ENCODE results near the gene SLC22A17. TPM values are rescaled to one million over a fixed set of nuclear protein-coding genes. Genes with fewer than 3 reads are reported as not detected.

SLC22A17 gene
- total RNA-seq, 1 experiment from 2014 or later, result 42.3 TPM

- no peak for ATAC-seq
- no peak overlapping the region for H3K27ac Mint-ChIP-seq
- TF ChIP-seq E2F1 (CRISPR knock-in tag; IDR thresholded peaks at IDR 0.05), result no peak
- TF ChIP-seq ZNF396 (CRISPR knock-in tag; IDR thresholded peaks at IDR 0.05; ENCODE audit: borderline replicate concordance), result no peak
- no peak for TF ChIP-seq ETV6 (CRISPR knock-in tag; IDR thresholded peaks at IDR 0.05)
- ChIA-PET POLR2A (interaction anchor here (0.5 kb wide), 1 partner anchor 91 kb away, joined by 3 read pairs; no protein-coding TSS in a partner anchor), CTCF (interaction anchor here (0.8 to 6.4 kb wide), 9 partner anchors 14 to 324 kb away, joined by 3 to 95 read pairs (median 4); partner anchors contain the start of gene EFS)
- H3K27me3 Mint-ChIP-seq (ENCODE audit: low read depth), result peaks cover 38% of the 10 kb centered on the region
- no peaks in the 10 kb centered on the region for H3K9me3 Mint-ChIP-seq
- no peaks in the 10 kb centered on the region for H3K36me3 Mint-ChIP-seq
- DNase-seq (ENCODE audit: low spot score), result no peak
- H3K4me1 Mint-ChIP-seq, result peaks cover 4% of the 10 kb centered on the region
- H3K4me3 Mint-ChIP-seq, result no peak overlapping the region
Measured at GRCh38 chr14:23382731-23383440, 30.2 kb upstream of the SLC22A17 start.

GRCh38 chr14:23382276-23382675, 29.6 kb upstream of the SLC22A17 start:
- no peak for TF ChIP-seq ERG (CRISPR knock-in tag; IDR thresholded peaks at IDR 0.05)
- H3K4me1 Mint-ChIP-seq, result peaks cover 4% of the 10 kb centered on the region
- ATAC-seq (no peak), DNase-seq (ENCODE audit: low spot score) (no peak)
- ChIA-PET POLR2A (interaction anchor here (0.5 kb wide), 1 partner anchor 91 kb away, joined by 3 read pairs; no protein-coding TSS in a partner anchor), CTCF (interaction anchor here (0.8 to 6.4 kb wide), 7 partner anchors 14 to 324 kb away, joined by 3 to 95 read pairs (median 4); partner anchors contain the start of gene EFS)
- no peak overlapping the region for H3K4me3 Mint-ChIP-seq
- no peak overlapping the region for H3K27ac Mint-ChIP-seq
- H3K36me3 Mint-ChIP-seq, result no peaks in the 10 kb centered on the region
- H3K9me3 Mint-ChIP-seq, result no peaks in the 10 kb centered on the region
- peaks cover 44% of the 10 kb centered on the region for H3K27me3 Mint-ChIP-seq (ENCODE audit: low read depth)

- H3K4me1 Mint-ChIP-seq, result peaks cover 4% of the 10 kb centered on the region
- no peak for DNase-seq (ENCODE audit: low spot score)
- H3K27ac Mint-ChIP-seq, result no peak overlapping the region
- no peaks in the 10 kb centered on the region for H3K9me3 Mint-ChIP-seq
- no peak for ATAC-seq
- CTCF ChIA-PET, result interaction anchor here (0.8 to 6.4 kb wide), 8 partner anchors 13 to 323 kb away, joined by 3 to 95 read pairs (median 4); partner anchors contain the start of gene EFS
- no peak overlapping the region for H3K4me3 Mint-ChIP-seq
- H3K27me3 Mint-ChIP-seq (ENCODE audit: low read depth), result peaks cover 48% of the 10 kb centered on the region
- TF ChIP-seq ELF4 (CRISPR knock-in tag; IDR thresholded peaks at IDR 0.05; ENCODE audit: low read depth), result no peak
- no peak for TF ChIP-seq CTCF (IDR thresholded peaks at IDR 0.05)
- no peak for TF ChIP-seq AFF4 (CRISPR knock-in tag; IDR thresholded peaks at IDR 0.05; ENCODE audit: borderline replicate concordance)
- TF ChIP-seq TP53 (CRISPR knock-in tag; IDR thresholded peaks at IDR 0.05), result no peak
- no peak for TF ChIP-seq SMAD4 (CRISPR knock-in tag; IDR thresholded peaks at IDR 0.05)
- H3K36me3 Mint-ChIP-seq, result no peaks in the 10 kb centered on the region
- POLR2A ChIA-PET, result no interaction called here
Measured at GRCh38 chr14:23381871-23382270, 29.2 kb upstream of the SLC22A17 start.
